B cell (primary cell): Measurements from ENCODE around the gene ETAA1.

ENCODE experiments used
- CTCF ChIP-seq: fragments of 200-600 bp; IDR thresholded peaks from one replicate; pipeline ENCODE4 v1.8.0; 2022; ENCODE audit warnings: antibody characterized with exemption, mild to moderate bottlenecking
- EZH2 ChIP-seq: IDR thresholded peaks from 2 replicates; pipeline ENCODE4 v1.6.1; 2012; ENCODE audit warnings: borderline replicate concordance, low read depth, mild to moderate bottlenecking, moderate library complexity, low read length; ENCODE audit not compliant: insufficient read depth, poor library complexity, severe bottlenecking

DNA sequence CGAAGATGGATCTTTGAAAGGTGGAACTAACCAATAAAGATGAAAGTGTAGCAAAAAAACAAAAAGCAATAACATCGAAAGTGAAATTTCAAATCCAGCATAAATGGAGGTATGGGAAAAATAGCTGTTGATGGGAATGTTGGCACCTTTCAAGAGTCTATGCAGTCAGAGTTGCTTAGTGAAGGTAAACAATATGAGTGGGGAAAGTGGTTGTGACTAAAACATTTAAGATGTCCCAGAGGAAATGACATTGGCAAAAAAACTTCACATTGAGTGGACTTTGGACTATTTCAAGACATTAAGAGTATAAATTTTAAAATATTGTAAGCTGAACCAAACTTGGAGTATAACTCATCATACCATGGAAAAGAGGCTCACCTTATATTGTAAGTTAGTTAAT lies 17.7 kb downstream of the ETAA1 start:
- TF ChIP-seq CTCF = no peak
- no peak for TF ChIP-seq EZH2
